Measurements from ENCODE around the gene DDB1.

DDB1 gene

DNA sequence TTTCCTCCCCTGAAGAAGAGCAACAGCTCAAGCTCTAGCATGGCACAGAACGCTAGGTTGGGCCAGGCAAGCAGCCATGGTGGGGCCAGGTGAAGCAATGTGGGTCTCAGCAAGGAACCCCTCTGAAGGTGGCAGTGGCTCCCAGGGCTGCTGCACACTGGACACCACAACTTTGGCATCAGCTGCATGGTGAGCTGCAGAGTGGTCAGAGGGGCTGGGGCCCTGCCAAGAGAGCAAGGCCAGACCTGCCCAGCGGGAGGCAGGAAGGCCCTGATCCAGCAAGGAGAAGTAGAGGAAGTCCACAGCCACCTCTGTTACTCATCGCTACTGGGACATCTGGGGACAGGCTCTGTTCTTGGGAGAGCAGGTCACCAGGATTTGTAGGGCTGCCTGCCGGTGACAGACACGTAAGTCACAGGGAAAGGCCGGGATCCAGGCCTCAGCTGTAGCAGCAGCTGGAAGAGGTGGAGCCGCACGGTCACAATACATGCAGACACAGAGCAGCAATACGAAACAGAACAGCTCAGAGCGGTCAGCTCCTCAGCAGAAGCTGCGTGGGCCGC is 16.4 kb upstream of the DDB1 start:
- no peak overlapping the region; the same call in 1 of the 2 replicates for H3K27ac ChIP-seq
- TF ChIP-seq, protein P1, sequence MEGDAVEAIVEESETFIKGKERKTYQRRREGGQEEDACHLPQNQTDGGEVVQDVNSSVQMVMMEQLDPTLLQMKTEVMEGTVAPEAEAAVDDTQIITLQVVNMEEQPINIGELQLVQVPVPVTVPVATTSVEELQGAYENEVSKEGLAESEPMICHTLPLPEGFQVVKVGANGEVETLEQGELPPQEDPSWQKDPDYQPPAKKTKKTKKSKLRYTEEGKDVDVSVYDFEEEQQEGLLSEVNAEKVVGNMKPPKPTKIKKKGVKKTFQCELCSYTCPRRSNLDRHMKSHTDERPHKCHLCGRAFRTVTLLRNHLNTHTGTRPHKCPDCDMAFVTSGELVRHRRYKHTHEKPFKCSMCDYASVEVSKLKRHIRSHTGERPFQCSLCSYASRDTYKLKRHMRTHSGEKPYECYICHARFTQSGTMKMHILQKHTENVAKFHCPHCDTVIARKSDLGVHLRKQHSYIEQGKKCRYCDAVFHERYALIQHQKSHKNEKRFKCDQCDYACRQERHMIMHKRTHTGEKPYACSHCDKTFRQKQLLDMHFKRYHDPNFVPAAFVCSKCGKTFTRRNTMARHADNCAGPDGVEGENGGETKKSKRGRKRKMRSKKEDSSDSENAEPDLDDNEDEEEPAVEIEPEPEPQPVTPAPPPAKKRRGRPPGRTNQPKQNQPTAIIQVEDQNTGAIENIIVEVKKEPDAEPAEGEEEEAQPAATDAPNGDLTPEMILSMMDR (conservative IDR thresholded peaks at IDR 0.05): no peak

DNA sequence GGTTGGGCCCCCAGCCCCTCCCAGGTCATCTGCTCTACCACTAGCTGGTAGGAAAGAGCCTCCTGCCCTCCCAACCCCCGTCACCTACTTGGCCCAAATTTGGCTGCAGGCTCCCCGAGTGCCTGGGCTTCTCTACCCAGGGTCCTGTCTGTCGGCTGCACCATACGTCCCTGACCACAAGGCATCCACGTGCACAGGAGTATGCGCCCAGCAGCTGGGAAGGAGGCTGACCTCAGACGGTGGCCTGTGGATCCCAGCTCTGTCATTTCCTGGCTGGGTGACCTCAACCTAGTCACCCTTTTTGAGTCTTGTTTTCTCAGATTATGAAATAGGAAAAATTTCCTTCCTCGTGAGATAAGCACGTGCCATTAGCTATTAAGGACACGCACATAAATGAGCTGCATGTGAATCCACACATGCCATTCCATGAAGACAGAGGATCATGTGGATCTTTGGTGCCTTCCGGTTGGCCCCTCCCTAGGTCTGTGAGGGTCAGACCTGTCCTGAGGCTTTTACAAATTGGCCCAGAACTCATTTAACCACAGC is 15.1 kb upstream of the DDB1 start:
- TF ChIP-seq, protein P1 (conservative IDR thresholded peaks at IDR 0.05): no peak
- no peak overlapping the region for H3K27ac ChIP-seq

DNA sequence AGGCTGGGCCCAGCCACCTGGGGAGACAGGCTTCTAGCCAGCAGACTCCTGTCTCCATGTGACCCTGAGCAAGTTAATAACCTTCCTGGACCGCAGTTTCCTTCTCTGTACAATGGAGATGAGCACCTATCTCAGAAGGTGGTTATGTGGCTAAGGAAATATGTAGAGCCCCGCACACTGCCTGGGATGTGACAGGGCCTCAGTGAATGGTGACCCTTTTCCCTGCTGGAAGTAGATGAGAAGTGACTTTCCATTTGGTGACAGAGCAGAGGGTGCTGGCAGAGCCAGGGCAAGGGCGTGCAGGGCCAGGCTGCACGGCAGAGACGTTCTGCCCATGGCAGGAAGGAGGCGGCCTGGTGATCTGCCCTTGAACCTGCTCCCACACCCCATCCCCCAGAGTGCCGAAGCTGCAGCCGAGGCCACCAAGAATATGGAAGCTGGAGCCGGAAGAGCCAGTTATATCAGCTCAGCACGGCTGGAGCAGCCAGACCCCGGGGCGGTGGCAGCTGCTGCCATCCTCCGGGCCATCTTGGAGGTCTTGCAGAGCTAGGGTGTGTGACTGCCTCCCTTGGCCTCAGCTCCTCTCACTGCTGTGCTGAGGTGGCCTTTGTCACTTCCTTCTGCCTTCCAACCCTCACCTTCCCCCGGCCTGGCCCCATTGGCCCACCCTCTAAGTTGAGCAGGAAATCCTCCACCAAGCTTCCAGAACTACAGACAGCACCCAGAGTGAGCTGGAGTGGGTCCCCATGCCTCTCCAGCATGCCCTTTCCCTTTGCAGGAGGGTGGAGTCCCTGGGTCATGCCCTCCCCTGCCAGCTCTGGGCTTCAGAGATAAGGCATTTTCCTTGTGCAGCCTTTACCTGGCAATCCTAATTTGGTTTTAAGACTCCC is 13.3 kb upstream of the DDB1 start:
- no peak overlapping the region; the same call in 1 of the 2 replicates for H3K27ac ChIP-seq
- TF ChIP-seq, protein P1 (conservative IDR thresholded peaks at IDR 0.05): no peak

DNA sequence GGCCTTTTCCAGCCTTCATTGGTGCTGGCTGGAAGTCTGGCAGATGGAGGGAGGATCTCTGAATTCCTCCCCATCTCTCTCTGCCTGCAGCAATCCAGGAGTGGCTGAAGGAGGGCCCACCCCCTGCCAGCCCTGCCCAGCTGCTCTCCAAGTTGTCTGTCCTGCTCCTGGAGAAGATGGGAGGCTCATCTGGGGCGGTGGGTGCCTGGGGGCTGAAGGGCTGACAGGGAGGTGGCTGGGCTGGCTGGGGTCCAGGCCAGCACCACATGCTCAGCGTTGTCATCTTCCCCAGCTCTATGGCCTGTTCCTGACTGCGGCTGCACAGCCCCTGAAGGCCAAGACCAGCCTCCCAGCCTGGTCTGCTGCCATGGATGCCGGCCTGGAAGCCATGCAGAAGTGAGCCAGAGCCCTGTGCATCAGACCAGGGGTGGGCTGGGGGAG is 12.3 kb upstream of the DDB1 start:
- TF ChIP-seq, protein P1 (conservative IDR thresholded peaks at IDR 0.05): no peak
- no peak overlapping the region; the same call in 1 of the 2 replicates for H3K27ac ChIP-seq

DNA sequence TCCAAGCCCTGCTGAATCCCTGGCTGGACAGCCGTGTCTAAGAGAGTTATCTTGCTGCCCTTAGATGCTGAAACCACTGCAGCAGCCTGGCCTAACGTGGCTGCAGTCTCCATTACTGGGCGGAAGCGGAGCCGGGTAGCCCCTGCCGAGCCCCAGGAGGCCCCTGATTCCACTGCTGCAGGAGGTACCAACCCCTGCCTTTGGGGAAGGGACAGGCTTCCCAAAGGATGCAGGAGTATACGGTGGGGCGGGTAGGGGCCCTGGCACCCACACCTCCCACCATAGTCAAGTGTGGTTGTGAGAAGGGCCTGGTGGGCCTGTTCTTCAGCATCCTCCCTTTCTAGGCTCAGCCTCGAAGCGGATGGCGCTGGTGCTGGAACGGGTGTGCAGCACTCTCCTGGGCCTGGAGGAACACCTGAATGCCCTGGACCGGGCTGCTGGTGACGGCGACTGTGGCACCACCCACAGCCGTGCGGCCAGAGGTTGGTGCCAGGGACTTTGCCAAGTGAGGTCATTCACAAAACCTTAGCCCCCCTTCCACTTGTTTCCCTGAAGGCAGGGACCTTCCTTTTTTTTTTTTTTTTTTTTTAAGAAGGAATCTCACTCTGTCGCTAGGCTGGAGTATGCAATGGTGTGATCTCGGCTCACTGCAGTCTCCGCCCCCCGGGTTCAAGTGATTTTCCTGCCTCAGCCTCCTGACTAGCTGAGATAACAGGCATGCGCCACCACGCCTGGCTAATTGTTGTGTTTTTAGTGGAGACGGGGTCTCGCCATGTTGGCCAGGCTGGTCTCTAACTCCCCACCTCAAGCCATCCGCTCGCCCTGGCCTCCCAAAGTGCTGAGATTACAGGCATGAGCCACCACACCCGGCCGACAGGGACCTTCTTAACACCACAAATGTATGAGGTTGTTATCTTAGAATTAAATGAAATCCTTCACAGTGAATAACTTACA is 11.2 kb upstream of the DDB1 start:
- H3K27ac ChIP-seq: no peak overlapping the region
- TF ChIP-seq, protein P1 (conservative IDR thresholded peaks at IDR 0.05): no peak

DNA sequence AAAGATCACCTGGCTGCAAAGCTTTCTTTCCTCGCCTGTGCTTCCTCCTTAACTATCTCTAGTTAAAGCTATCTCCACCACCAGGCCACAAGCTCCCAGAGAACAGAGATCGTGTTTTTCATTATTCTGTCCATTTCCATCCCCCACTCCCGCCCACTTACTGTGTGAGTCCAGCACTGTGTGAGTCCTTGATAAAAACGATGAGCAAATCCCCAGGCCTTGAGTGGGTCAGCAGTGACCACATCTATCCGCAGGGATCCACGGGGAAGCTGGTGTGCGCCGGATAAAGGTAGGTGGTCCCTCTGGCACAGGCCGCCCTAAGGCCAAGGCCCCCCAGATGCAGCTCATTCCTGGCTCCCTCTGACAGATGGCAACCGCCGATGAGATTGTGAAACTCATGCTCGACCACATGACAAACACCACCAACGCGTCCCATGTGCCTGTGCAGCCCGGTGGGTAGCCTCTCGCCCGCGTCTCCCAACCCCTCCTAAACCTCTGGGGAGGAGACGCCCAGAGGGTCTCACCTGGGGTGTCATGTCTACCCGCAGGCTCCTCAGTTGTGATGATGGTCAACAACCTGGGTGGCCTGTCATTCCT is 9.4 kb upstream of the DDB1 start:
- H3K27ac ChIP-seq: no peak overlapping the region
- TF ChIP-seq, protein P1 (conservative IDR thresholded peaks at IDR 0.05): no peak
